Measurements from ENCODE around the gene TEX48.

DNA sequence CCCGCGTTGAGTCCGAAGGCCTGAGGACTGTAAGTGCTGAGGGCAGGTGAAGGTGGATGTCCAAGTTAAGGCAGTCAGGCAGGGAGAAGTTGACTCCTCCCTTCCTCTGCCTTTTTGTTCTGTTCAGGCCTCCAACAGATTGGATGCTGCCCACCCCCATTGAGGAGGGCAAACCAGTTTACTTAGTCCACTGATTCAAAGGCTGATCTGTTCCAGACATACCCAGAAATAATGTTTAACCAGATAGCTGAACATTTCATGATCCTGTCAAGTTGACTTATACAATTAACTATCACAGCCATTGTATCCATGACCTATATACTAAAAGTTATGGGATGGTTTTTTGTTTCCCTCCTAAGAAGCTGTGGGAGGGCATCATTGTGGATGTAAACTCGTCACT, 8.3 kb upstream of the TEX48 start:
- TF ChIP-seq, protein P1, sequence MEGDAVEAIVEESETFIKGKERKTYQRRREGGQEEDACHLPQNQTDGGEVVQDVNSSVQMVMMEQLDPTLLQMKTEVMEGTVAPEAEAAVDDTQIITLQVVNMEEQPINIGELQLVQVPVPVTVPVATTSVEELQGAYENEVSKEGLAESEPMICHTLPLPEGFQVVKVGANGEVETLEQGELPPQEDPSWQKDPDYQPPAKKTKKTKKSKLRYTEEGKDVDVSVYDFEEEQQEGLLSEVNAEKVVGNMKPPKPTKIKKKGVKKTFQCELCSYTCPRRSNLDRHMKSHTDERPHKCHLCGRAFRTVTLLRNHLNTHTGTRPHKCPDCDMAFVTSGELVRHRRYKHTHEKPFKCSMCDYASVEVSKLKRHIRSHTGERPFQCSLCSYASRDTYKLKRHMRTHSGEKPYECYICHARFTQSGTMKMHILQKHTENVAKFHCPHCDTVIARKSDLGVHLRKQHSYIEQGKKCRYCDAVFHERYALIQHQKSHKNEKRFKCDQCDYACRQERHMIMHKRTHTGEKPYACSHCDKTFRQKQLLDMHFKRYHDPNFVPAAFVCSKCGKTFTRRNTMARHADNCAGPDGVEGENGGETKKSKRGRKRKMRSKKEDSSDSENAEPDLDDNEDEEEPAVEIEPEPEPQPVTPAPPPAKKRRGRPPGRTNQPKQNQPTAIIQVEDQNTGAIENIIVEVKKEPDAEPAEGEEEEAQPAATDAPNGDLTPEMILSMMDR (conservative IDR thresholded peaks at IDR 0.05; ENCODE audit: low read depth, low read length): no peak
- TF ChIP-seq EZH2 (IDR thresholded peaks at IDR 0.05; ENCODE audit: low read length, unreplicated experiment) (no peak), EZH2phosphoT487 (IDR thresholded peaks at IDR 0.05; ENCODE audit: borderline replicate concordance, low read length) (no peak)

Measured in PC-3 (cell line).